HG03280 (cell line): ENCODE results near the gene ZCCHC24.
"Not testable (repeated sequence)": the region's sequence is repeated elsewhere in the genome, so short reads cannot be mapped to it uniquely, and the experiment has no call there.

Experiments
- ATAC-seq: cut with Tn5 transposase; IDR thresholded peaks from one replicate; pipeline ENCODE4 v1.9.1; 2021; ENCODE audit warnings: mild to moderate bottlenecking, moderate library complexity; ENCODE audit not compliant: unreplicated experiment

Gene ZCCHC24

DNA sequence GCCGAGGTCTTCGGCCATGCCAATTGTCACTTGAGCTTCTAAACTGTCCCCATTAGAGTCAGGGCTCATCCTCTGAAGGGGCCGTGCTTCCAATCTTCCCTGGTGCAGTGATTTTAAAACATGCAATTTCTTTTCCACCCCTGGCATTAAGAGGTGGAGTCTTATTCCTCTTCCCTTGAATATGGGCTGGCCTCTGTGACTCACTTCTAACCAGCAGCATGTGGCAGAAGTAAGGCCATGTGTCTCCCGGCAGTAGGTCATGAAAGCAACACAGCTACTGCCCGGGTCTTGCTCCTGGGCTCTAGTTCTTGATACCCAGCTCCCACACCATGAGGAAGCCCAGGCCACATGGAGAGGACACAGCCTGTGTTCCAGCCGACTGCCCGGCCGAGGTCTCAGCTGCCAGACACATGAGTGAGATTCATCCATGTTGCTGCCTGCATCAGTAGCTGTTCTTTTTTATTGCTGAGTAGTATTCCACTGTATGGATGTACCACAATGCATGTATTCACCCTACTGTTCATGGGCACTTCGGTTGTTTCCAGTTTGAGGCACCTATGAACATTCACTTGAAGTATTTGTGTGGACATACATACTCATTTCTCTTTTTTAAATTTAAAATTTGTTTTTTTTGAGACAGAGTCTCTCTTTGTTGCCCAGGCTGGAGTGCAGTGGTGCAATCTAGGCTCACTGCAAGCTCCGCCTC lies 112.7 kb downstream of the ZCCHC24 start:
- not testable (repeated sequence) for ATAC-seq
